HL-60 (cell line): ENCODE measurements around the gene STX4.

ENCODE experiments used
- POLR2AphosphoS5 ChIP-seq: IDR thresholded peaks from 2 replicates; pipeline ENCODE4 v1.6.1; 2012; ENCODE audit warnings: low read depth
- TF ChIP-seq, protein P1 (sequence below): IDR thresholded peaks from one replicate; pipeline ENCODE4 v1.5.1; 2011; ENCODE audit warnings: low read length, control low read depth, inconsistent platforms; ENCODE audit not compliant: insufficient read depth
- TF ChIP-seq, protein P2 (sequence below): IDR thresholded peaks from 2 replicates; pipeline ENCODE4 v1.6.1; 2012; ENCODE audit warnings: low read depth; ENCODE audit not compliant: insufficient replicate concordance

DNA sequence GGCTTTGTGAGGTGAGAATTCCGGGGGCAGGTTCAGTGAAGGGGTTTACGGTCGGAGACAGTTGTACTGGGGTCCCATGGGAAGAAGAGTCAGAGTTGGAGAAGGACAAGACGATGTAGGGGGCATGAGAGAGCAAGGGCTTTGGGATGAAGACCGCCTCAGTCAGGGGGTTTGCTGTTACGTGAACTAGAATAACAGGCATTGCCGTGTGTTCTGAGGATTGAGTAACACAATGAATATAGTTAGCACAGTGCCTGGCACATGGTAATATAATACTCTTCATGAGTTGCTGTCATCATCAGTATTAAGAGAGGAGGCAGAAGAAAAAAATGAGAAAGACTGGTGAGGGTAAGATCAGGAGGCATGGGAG is 41.4 kb downstream of the STX4 start:
- TF ChIP-seq, protein P1, sequence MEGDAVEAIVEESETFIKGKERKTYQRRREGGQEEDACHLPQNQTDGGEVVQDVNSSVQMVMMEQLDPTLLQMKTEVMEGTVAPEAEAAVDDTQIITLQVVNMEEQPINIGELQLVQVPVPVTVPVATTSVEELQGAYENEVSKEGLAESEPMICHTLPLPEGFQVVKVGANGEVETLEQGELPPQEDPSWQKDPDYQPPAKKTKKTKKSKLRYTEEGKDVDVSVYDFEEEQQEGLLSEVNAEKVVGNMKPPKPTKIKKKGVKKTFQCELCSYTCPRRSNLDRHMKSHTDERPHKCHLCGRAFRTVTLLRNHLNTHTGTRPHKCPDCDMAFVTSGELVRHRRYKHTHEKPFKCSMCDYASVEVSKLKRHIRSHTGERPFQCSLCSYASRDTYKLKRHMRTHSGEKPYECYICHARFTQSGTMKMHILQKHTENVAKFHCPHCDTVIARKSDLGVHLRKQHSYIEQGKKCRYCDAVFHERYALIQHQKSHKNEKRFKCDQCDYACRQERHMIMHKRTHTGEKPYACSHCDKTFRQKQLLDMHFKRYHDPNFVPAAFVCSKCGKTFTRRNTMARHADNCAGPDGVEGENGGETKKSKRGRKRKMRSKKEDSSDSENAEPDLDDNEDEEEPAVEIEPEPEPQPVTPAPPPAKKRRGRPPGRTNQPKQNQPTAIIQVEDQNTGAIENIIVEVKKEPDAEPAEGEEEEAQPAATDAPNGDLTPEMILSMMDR = no peak
- TF ChIP-seq POLR2AphosphoS5 = no peak
- TF ChIP-seq, protein P2, sequence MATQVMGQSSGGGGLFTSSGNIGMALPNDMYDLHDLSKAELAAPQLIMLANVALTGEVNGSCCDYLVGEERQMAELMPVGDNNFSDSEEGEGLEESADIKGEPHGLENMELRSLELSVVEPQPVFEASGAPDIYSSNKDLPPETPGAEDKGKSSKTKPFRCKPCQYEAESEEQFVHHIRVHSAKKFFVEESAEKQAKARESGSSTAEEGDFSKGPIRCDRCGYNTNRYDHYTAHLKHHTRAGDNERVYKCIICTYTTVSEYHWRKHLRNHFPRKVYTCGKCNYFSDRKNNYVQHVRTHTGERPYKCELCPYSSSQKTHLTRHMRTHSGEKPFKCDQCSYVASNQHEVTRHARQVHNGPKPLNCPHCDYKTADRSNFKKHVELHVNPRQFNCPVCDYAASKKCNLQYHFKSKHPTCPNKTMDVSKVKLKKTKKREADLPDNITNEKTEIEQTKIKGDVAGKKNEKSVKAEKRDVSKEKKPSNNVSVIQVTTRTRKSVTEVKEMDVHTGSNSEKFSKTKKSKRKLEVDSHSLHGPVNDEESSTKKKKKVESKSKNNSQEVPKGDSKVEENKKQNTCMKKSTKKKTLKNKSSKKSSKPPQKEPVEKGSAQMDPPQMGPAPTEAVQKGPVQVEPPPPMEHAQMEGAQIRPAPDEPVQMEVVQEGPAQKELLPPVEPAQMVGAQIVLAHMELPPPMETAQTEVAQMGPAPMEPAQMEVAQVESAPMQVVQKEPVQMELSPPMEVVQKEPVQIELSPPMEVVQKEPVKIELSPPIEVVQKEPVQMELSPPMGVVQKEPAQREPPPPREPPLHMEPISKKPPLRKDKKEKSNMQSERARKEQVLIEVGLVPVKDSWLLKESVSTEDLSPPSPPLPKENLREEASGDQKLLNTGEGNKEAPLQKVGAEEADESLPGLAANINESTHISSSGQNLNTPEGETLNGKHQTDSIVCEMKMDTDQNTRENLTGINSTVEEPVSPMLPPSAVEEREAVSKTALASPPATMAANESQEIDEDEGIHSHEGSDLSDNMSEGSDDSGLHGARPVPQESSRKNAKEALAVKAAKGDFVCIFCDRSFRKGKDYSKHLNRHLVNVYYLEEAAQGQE = no peak
